ENCODE results near the gene MMP15.
"Not testable (repeated sequence)": the region's sequence is repeated elsewhere in the genome, so short reads cannot be mapped to it uniquely, and the experiment has no call there.

MMP15 gene

DNA sequence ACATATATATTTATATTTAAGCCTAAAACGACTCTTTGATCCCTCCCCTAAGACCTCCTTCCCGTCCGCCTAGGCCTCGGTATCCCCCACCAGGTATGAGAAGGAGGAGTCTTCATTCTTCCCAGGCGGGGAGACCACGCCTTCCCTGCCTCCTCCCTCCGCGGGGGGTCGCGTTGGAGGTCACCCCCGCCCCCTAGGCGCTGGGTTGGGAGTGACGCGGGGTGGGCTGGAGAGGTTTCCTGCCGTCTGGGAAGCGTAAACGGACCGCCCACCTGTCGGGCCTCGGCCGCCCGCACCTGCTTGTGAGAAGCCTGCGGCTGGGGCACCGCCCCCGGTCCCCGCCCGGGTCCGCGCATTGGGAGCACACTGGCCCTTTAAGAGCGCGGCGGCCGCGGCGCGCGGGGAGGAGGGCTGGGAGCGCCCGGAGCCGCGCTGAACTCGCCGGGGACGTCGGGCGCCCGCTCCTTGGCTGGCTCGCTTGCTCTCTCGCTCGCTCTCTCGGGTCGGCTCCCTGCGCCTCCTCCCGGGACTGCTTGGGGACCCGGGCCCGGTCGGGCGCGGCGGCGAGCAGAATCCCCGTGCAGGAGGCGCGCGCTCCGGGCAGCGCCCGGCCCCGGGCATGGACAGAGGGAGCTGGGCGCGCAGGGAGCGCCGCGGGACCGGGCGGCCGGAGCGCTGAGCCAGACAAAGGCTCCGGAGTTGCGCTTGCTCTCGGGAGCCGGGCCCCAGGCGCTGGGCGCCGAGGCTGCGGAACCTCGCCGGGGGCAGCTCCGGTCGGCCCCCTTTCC lies at the start of gene MMP15:
Gene MMP15, plus strand, starts transcription at position 404 of the 788 bp plus-strand sequence. CDS start 597 bp downstream, outside the sequence.
- DNase-seq (ENCODE audit: low spot score), result peak; percentile 74

DNA sequence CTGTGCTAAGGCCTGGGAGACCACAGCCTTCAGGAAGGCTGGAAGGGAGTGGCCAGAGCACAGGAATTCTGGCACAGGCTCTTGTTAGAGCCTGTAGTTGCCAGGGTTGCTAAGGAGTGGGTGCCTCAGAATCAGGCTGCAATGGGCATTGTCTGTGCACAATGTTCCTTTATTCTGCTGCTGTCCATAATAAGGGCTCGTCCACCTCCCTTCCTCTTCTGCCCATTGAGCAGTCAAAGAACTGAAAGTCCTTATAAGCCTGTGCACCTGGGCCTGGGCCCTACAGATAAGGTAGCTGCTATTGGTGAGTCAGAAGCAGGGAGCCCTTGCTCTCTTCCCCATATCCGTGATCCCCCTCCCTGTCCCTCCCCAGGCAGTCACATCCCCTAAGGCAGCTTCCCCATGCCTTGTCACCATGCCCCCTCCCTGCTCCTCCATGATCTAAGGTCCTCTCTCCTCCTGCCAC lies 49.2 kb upstream of the MMP15 start:
- DNase-seq (ENCODE audit: low spot score), result no peak

DNA sequence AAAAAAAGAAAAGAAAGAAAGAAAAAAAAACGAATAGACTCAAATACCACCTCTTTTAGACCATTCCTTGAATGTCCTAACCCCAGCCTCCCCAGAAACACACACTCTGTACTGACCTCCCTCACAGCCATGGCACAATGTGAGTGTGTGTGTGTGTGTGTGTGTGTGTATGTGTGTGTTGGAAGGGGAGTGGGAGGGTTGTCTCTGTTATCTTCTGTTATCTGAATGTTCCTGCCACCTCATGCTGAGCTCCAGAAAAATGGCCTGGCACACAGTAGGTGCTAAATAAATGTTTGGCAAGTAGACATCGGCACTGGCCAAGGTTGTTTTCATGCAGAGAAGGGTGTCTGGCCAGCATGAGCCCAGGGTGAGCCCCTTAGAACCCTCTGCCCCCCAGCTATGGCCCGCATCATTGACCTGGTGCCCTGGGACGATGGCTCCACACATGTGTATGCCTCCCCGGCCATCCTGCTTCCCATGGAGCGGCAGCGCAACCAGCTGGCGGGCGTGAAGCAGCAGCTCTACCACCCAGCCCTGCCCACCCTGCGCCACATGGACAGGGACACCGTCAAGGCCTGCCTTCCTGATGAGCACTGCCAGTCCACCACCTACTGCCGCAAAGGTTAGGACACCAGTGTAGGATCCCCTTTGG lies 48.0 kb upstream of the MMP15 start:
- no peak for DNase-seq (ENCODE audit: low spot score)

DNA sequence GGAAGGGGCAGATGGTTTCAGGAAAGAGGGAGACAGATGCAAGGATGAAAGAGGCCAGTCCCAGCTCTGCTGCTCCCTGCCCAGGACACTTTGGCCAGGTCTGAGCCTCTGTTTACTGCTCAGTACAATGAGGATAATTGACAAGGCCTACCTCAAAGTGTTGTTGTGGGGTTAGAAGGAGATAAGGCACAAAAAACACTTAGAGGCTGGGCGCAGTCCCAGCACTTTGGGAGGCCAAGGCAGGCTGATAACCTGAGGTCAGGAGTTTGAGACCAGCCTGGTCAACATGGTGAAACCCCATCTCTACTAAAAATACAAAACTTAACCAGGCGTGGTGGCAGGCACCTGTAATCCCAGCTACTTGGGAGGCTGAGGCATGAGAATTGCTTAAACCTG lies 47.5 kb upstream of the MMP15 start:
- not testable (repeated sequence) for DNase-seq (ENCODE audit: low spot score)

DNA sequence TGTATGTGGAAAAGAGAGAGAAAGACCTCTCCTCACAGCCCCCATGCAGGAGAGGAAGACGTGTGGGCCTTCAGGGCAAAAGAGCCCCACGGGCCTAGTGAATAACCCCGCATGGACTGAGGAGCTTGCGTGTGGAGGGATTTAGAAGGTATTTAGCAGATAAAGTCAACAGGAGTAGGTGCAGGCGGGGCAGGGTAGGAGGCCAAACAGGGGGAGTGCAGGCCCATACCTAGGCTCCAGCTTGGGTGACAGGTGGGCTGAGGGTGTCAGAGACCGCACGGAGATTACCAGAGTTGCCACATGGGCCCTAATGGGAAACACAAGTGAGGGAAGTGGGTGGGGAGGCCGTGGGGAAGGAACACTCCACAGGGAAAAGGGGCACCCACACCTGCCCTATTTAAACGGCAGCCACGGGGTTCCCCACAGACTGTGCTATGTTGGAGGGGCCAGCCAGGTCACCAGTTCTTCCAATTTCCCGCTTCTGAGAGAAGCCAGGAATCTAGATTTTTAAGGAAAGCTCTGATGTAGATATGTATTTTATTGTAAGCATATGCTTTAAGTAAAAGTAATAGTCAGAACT lies 46.5 kb upstream of the MMP15 start:
- DNase-seq (ENCODE audit: low spot score), result no peak

DNA sequence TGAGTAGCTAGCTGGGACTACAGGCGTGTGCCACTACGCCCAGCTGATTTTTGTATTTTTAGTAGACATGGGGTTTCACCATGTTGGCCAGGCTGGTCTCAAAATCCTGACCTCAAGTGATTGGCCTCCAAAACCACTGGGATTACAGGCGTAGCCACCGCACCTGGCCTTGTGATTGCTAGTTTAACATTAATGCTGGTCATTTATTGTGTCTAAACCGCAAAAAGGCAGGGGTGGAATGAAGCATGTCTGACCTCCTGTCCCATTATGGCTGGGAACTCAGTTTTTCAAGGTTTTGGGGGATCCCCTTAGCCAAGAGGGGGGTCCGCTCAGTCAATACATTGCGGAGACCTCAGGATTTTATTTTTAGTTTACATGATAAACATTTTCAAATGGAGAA lies 43.9 kb upstream of the MMP15 start:
- no peak for DNase-seq (ENCODE audit: low spot score)

DNA sequence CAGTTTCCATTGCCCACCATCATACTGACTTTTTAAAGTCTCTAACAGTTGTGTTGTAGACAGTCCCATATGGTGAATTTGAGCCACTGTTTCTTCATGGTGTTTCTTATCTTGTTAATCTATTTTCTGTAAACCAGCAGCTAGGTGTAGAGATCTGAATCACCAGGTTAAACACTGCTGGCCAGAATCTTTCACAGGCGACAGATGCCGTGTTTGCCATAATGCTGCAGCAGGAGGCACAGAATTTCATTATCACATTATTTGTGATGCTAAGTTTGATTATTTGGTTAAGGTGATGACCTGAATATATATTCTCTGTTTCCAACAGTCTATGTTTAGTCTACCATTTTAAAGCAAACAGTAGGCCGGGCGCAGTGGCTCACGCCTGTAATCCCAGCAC lies 43.2 kb upstream of the MMP15 start:
- DNase-seq (ENCODE audit: low spot score), result no peak

DNA sequence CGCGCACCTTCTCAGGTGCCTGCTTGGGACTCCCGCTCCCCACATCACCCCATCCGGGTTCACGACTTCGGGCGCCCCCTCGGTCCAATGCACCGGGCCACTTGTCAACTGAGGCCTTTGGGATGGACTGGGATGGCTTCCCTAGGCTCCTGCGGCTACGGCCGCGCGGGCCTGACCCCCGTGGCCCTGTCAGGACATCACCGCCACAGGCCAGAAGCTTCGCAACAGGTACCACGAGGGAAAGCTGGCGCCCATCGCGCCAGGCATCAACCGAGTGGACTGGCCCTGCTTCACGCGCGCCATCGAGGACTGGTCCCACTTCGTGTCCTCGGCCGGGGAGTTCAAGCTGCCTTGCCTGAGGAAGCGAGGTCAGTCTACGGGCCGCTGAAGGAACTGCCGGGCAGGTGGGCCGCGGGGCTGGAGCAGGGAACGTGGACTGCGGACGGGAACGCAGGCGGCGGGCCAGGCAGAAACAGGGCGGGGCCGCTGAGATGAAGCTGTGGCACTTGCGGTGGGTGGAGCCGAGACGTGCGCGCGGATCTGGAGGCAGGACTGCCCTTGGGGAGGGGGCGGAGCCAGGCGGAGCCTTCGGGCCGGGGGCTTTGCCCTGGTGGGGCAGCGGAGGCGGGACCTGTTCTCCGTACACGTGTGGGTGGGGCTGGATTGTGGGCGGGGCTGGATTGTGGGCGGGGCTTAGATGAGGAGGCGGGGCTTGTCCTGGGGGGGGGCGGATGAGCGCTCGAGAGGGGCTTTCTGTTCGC lies 40.9 kb upstream of the MMP15 start:
- peak; percentile 58 for DNase-seq (ENCODE audit: low spot score)

DNA sequence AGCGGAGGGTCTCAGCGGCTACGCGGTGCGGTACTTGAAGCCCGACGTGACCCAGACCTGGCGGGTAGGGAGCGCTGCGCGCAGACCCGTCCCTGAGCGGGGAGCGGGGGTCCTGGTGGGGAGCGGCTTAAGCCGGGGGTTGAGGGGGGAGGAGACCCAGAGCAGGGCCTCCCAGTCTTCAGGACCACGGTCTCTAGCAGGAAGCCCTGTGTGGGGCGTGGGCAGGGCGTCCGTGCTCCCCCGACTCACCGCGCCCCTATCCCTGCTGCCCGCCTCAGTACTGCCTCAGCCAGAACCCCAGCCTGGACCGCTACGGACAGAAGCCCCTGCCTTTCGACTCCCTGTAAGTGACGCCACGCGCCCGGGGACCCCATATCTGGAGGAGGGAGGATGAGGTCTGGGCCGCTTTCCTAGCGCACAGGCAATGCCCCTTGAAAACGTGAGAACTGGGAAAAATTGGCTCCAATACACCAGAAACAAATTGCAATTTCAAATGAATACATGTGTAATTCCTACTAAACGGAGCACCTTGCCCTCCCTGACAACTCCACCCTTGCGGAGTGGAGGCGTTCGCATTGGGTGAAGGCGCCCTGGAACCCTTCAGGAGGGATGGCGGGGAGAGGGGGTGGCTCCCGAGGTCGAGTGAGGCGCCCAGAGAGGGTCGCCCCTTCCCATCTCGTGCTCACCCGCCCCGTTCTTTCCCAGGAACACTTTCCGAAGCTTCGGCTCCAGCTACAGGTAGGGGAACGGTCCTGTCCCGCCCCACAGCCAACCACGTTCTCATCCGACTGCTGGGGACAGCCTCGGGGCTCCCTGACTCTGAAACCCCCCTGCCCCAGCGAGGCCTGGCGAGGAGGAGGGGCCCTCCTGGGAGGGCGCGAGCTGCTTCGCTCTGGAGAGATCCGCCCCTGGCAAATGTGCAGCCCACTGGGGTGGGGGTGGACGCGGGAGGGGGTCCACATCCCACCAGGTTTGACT lies 40.1 kb upstream of the MMP15 start:
- no peak for DNase-seq (ENCODE audit: low spot score)

DNA sequence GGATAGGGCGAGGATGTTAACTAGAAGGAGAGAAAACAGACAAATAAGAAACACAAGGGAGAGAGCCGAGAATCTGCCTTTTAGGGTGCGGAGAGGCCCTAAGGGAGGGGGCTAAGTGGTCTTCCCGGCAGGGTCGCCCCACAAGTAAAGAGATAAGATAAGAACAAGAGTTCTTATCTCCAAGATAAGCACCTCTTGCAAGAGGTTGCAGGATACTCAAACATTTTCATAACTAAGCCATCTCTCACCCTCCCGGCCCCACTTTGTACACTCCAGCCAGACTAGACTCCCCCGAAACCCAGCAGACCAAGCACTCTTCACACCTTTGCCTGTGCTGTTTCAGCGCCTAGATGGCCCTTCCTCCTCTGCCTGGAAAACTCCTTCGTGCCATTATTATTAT lies 39.4 kb upstream of the MMP15 start:
- no peak for DNase-seq (ENCODE audit: low spot score)

DNA sequence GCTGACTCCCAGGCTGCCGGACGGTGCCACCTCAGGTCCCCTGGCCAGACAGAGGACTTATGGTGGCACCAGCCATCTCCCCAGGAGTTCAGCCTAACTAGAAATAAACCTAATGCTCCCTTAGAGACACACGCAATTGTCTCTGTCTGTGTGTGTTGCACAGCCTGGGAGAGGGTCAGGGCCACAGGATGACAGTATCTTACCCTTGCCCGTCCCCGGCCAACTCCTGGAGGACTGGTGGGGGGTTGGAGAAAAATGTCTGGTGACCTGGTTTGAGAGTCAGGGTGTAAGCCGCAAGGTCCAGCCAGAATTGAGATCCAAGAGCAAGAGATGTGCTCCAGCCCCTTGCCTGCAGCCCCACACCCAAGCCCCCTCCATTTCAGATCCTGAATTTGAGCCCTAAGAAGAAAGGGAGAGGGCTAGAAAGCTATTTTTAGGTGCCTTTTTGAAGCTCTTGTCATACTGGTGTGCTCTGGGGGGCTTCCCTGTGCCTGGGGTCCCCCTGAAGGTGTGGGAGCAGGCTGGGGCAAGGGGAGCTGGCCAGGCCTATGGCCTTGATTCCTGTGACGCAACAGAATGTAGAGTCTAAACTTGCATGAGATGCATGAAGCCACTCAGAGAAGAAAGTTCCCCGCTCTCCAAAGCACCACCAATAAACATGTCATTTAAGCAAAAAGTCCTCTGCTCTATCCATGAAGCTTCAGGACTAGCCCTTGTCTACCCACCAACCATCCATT lies 37.9 kb upstream of the MMP15 start:
- DNase-seq (ENCODE audit: low spot score), result no peak

DNA sequence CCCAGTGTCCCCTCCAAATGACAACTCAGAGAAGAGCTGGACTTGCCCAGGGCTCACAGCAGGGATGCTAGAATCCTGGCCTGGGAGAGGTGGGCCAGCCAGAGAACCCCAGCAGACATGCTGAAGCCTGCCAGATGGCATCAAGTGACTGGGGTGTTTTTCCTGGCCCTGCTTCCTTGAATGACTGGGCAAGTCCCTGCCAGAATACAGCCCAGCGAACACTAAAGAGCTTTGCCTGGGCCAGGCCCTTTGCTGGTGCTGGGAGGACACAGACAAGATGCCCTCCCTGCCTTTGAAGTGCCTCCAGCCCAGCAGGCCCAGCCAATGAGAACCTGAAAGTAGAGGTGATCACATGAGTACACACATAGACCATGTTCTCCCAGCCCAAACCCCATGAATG lies 36.6 kb upstream of the MMP15 start:
- no peak for DNase-seq (ENCODE audit: low spot score)

DNA sequence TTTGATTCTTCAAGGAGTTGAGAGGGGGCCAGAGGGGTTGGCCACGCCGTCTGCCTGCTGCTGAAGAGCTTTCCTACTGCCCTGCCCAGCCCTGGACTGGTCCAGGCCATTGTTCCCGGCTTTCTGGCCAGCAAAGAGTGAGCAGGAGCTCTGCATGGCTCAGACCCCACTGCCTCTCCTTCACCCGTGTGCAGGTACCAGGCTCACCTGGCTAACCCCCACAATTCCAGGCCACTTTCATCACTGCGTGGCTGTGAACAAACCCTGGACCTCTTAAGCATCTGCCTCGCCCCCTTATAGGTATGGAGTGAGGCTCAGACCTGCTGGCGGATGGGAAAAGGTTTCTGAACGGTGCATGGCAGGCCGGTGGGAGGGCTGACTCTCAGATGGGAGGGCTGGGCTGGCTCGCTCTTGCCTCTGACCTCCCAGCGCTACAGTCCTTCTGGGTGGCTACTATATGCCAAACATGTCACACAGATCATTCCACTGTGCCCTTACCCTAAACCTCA lies 33.9 kb upstream of the MMP15 start:
- no peak for DNase-seq (ENCODE audit: low spot score)

DNA sequence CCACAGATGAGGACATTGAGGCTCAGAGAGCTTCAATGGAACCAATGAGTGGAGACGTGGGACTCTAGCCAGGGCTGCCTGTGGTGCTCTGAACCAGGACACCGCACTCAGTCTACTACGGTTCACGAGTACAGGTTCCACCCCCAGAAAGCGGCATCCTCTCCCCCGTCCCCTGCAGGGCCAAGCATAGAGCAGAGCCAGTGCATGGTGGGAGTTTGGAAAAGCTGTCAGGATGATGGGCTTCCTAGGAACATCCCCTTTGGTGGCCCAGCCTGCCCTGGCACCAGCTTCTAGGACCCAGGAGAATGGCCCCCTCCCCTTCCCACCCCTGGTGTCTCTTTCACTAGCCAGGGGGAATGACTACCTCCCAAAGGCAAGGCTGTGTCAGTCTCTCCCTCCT lies 33.5 kb upstream of the MMP15 start:
- DNase-seq (ENCODE audit: low spot score), result no peak

DNA sequence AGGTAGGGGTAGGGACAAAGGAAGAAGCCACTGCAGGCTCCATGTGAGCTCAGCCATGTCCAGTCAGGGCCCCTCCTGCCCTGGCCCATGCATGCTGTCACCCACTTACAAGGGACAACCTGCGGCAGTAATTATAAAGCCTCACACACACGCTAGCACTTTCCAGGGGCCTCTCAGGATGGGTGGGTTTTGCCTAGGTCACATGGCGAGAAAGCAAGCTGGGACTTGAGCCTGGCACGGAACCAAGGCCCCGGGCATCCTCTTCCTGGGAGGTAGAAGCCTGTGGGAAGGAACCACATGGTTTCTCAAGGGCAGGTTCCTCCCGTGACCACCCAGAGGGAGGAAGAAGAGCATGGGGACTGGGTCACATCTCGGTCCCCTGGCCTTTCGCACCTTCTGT lies 32.1 kb upstream of the MMP15 start:
- no peak for DNase-seq (ENCODE audit: low spot score)

DNA sequence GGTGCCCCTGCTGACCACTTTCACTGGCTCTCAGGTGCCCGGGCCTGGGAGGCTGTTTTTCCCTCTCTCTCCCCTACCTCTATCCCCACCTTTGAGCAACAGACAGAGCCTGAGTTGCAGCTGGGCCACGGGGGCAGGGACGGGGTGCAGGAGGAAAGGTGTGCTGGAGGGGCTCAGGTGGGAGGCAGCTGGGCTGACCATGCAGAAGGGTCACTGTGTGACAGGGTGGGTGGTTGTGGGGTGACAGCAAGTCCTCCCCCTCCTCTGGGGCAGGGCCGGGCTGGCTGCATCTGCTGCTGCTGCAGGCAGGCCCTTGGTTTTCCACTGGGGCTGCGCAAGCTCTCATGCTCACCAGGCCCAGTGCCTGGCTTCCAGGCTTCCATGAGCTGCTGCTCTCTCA lies 31.7 kb upstream of the MMP15 start:
- DNase-seq (ENCODE audit: low spot score), result no peak

DNA sequence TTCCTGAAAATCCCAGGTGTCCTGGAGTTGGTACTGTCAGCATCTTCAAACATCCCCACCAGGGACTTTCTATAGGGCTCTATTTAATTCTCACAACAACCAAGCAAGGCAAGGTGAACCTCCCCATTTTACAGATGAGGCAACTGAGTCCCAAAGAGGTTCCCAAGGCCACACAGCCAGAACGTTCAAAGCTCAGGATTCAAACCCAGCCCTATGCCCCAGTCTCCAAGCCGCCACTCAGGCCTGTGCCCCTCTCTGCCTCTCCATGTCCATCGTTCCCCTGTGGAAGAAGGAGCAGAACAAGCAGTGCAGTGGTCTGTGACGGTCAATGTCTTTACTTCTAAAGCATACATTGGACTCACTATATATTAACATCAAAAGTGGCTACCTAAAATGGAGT lies 31.2 kb upstream of the MMP15 start:
- DNase-seq (ENCODE audit: low spot score), result no peak

DNA sequence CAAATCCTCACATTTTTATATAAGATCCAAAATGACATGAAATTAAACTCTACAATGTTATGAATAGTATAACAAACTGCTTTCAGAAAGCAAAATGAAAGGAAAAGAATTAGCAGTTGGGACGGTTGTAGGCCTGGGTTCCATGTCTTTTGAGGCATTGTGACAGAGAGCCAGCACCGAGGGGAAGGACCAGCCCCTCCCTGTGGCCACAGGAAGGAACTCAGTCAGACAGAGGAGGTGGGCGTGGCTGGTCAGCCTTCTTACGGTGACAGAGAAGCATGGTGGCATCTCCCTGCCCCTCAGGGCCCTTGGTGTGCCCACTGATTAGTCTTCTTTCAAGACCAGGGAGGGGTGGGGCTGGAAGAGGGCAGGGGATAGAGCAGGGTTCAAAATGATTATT lies 30.8 kb upstream of the MMP15 start:
- DNase-seq (ENCODE audit: low spot score), result peak; percentile 55

DNA sequence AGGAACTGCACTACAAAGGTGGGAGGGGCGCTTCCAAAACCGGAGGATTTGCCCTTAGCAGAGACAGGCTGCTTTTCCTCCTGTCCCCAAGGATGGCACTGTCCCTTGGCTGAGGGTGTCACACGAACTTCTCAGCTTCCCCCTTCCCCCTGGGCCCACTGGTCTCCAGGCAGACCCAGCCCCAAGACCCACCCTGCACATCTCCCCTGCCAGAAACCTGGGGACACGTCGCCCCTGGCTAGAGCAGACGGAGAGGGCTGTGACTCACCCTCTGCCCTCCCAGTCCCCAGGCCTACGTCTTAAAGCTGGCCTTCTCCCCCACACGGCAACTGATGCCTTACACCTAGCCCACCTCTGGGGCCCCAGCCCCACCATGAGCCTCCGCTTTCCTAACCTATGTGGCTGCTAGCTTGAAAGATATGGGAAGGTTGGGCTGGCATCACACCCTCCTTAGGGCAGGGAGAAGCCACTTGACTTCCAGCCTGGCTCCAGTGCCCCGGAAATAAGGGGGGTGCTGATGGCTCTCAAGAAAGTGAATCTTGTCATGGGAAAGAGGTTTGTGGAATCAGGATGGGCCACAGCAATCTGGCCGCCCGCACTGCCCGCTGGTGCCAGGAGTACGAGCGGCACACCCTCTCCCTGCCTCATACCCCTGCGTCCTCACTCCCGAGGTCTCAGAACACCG lies 29.7 kb upstream of the MMP15 start:
- no peak for DNase-seq (ENCODE audit: low spot score)

All from hepatic stellate cell (primary cell).